Measurements from ENCODE around the gene POLA1. TPM values are rescaled to one million over a fixed set of nuclear protein-coding genes. Genes with fewer than 3 reads are reported as not detected.
"Not testable (repeated sequence)": the region's sequence is repeated elsewhere in the genome, so short reads cannot be mapped to it uniquely, and the experiment has no call there.

POLA1 gene
- total RNA-seq, 1 donor from 2014 or later = 8.7 TPM

- intact Hi-C loops (cut with DNase I) = no loop called here
- DNase-seq (ENCODE audit: low spot score) = no peak
These were observed 165.6 kb downstream of the POLA1 start for GRCh38 chrX:24859211-24859841.

DNA sequence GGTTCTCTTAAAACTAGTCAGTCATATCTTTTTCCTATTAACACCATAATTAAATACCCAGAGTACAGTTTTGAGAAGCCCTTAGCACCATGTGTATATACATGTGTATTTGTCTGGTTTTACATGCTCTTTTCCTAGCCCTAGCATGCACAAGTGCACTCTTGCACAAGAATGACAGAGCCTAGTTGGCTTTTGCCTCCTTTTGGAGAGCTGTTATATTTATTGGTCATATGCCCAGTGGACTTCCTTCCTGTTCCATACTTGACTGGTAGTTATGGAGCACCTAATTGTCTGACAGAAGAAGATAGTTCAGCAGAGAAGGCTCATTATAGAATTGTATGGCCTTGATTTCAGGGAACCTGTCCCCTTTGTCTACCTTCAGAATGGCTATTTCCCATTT lies 166.4 kb downstream of the POLA1 start:
- intact Hi-C loops (cut with DNase I) = no loop called here

GRCh38 chrX:24862343-24862742 lies 168.6 kb downstream of the POLA1 start:
- intact Hi-C loops (cut with DNase I) = no loop called here
- no peak for DNase-seq (ENCODE audit: low spot score)

More for the DNA sequence above, 166.4 kb downstream of the POLA1 start:
- DNase-seq (ENCODE audit: low spot score) = no peak

DNA sequence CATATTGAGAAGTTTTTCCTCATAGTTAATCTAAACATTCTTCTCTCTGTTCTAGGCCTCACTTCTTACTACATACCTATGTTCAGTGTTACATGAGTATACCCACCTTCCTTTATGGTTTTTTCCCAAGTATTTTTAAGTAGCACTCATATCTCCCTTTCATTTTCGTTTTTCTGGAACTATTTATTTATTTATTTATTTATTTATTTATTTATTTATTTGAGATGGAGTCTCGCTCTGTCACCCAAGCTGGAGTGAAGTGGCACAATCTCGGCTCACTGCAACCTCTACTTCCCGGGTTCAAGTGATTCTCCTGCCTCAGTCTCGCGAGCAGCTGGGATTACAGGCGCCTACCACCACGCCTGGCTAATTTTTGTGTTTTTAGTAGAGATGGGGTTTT lies 170.1 kb downstream of the POLA1 start:
- intact Hi-C loops (cut with DNase I); DNase-seq (ENCODE audit: low spot score): not testable (repeated sequence)

DNA sequence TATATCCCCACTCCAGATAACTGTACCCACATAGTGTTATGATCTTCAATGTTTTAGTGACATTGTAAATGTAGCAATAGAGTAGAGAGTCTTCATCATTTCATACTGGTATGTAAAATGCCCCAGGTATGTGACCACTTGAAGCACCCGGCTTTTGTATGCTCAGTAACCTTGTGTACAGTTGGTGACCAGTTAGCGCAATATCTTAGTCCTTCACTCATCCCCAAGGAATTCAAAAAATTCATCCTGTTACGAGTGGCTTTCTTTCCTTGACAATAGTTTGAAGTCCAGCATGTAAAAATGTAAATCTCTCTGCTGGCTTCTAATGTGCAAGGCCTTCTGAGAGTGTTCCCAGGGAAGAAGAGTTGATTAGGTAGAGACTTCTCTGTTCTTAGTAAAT lies 176.4 kb downstream of the POLA1 start:
- no peak for DNase-seq (ENCODE audit: low spot score)
- intact Hi-C loops (cut with DNase I) = no loop called here

DNA sequence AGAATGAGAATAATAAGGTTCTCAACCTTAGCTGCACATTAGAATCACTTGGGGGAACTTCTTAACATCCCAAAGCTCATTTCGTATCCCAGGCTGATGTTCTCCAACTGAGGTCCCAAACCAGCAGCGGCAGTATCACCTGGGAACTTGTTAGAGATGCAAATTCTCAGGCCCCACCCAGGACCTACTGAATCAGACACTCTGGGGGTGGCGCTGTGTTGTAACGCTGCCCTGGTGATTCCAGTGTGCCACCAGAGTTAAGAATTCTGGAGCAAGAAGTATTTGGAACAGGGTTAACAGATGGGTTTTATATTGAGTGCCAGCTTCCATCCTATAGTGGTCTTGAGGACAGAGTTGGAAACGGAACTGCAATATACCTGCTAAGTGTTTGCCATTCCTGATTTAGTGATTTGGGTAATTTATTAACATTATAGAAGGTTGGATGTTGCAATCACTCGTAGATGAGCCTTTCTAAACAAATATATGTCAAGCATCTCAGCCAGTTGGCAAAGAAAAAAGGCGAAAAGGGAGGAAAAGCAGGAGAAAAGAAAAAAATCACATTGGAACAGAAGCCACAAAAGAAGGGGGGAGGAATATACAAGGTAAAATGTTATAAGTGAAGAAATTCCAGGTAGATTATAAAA lies 181.0 kb downstream of the POLA1 start:
- DNase-seq (ENCODE audit: low spot score) = no peak
- intact Hi-C loops (cut with DNase I) = no loop called here

DNA sequence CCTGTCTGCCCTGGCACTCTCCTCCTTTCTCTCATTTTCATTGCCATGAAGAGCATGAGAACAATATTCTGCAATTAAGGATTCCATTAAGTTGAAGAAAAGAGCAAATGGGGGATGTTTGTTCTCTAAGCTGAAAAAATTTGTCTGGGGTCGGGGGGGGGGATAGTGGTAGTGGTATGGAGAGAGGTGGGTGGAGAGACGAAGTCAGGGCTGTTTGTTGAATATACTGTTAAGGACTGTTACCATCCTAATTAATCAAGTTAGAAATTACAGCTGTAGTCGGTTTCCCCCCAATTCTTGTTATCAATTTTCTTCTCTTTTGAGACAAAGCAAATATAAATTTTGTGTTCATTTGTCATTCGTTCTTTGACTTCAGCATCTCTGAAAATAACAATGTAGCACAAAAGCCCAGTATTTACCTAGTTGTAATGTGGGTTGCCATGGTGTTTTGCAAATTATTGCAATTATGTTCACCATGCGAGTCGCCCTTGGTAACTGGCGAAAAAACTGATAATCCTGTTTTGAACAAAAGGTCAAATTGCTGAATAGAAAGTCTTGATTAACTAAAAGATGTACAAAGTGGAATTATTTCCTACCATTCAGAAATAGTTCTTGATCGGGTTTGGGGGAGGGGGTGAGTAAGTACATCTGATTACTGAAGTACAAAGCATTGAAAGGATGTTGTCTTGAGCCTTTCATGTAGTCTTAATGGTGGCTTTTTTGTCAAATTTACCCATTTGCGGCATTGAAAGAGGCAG lies 183.0 kb downstream of the POLA1 start:
- DNase-seq (ENCODE audit: low spot score) = no peak

DNA sequence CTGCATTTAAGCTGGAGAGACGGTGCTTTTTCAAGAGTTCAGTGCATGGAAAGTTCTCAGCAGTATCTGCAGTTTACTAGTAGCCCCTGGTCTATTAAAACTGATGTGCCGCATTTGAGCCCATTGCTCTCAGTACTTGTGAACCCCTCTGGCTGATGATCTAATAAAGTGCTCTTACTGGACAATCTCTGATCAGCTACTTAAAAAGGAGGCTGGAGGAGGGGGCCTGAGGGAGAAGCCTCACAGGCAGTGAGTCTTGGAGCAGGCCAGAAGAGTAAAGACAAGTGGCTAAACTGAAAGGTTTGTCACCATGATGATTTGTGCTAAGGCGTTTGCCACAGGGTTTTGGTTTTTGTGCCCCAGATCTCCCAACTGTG lies 183.6 kb downstream of the POLA1 start:
- intact Hi-C loops (cut with DNase I) = no loop called here
- no peak for DNase-seq (ENCODE audit: low spot score)

More for the DNA sequence above, 183.0 kb downstream of the POLA1 start:
- intact Hi-C loops (cut with DNase I) = no loop called here

GRCh38 chrX:24877854-24878650 lies 184.3 kb downstream of the POLA1 start:
- intact Hi-C loops (cut with DNase I) = no loop called here
- no peak for DNase-seq (ENCODE audit: low spot score)

DNA sequence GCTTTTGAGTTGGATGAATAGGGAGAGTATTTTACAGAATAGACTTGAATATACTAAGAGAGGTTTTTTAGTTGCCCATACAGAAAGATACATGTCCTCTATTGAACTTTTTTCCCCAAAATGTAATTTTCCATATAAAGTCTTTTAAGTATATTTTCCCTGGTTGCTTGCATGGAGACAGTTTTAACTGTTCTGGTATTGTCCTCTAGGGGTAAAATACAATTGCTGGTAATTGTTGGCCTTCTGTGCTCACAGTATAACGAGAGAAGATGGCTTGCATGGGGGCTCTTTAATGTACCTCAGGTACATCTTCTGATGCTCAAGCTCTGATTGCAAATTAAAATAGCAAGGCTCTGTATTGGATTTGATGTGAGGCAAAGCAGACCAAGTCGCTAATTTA lies 186.0 kb downstream of the POLA1 start:
- intact Hi-C loops (cut with DNase I) = no loop called here
- no peak for DNase-seq (ENCODE audit: low spot score)

DNA sequence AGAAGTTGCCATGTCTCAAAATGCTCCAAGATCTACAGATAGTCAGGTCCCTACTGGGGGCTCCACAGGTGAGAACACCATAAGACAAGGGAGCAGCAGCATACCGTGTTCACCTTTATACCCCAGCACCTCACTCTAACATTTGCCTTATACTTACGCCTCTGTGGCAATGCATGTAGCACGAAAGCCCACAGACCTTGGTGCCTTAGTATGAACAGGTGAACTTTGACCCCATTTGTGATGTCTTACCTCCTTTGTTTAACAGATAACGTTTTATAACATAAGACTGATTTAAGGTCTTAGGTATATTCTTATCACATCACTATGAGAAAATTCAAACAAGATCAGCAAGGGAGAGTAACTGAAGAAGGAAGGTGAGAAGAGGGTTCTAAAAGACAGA lies 193.2 kb downstream of the POLA1 start:
- intact Hi-C loops (cut with DNase I) = no loop called here
- DNase-seq (ENCODE audit: low spot score) = no peak

- DNase-seq (ENCODE audit: low spot score) = no peak
- intact Hi-C loops (cut with DNase I) = no loop called here
These were observed 197.0 kb downstream of the POLA1 start for GRCh38 chrX:24890677-24891076.

DNA sequence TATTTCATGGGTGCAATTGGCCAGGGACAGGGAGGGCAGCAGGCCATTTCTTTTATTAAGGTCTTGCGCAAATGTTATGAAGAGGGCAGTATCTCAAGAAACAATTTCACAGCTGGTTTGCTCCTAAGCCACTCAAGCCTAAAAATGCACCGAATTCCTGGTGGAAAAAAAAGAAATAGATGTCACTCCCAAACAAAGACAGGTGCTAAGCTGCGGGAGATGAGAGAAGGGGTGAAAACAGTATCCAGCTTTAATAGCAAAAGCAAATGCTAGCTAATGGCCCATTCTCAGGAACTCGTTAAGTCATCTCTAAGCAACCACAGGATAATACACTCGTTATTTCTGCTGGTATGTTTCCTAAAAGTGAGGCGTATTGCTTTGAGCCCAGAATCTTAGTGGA lies 205.7 kb downstream of the POLA1 start:
- DNase-seq (ENCODE audit: low spot score) = no peak
- intact Hi-C loops (cut with DNase I) = no loop called here

- no peak for DNase-seq (ENCODE audit: low spot score)
- intact Hi-C loops (cut with DNase I) = no loop called here
These were observed 206.5 kb downstream of the POLA1 start for GRCh38 chrX:24900234-24900633.

DNA sequence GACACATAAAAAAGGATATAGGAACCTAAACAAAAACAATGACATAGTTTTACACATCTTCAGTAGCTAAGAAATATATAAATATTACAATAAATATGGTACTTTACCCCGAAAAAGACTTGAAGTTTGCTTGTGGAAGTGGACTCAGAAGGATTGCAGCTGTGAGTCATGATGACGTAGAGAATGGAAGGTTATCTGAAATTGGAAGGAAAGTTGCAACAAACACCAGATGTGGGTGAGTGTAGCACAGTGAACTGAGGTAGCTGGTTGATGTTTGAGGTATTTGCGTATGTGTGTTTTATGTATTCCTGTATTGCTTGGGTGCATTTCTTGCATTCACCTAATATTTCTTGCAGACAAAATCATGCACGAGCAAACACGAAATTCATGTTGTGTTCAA lies 209.1 kb downstream of the POLA1 start:
- intact Hi-C loops (cut with DNase I) = no loop called here
- no peak for DNase-seq (ENCODE audit: low spot score)

- intact Hi-C loops (cut with DNase I) = no loop called here
These were observed 225.0 kb downstream of the POLA1 start for GRCh38 chrX:24918715-24919114.

DNA sequence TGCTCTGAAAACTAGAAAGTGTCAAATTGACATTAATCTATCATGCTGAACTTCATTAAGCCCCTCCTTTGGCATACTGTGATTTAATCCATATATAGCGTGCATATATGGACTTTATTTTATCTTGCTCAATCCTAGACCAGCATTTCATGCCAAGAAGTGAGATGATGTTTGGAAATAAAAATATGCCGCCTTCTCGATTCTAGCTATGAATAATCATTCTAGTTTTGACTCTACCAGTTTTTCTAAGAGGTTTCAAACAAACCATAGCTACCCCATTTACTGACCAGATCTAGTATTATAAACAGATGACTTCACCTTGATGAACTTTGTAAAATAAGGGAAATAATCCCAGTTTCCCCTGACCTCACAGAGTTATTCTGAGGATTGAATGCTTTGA lies 227.1 kb downstream of the POLA1 start:
- DNase-seq (ENCODE audit: low spot score) = no peak
- intact Hi-C loops (cut with DNase I) = no loop called here

More at GRCh38 chrX:24918715-24919114, 225.0 kb downstream of the POLA1 start:
- no peak for DNase-seq (ENCODE audit: low spot score)

DNA sequence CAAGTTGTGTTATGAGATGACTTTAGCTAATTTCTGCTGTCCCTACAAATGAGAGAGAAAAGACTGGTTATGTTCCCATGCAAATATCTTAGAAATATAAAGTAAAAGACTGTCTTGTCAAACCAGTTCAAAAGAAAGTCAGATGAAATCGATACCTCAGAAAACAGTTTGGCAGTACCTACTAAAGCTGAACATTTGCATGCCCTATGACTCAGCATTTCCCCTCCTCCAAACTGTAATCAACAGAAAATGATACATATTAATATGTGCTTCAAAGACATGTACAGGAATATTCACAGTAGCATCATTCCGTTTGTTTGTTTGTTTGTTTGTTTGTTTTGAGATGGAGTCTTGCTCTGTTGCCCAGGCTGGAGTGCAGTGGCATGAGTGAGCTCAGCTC lies 231.7 kb downstream of the POLA1 start:
- DNase-seq (ENCODE audit: low spot score) = no peak
- intact Hi-C loops (cut with DNase I) = no loop called here

GRCh38 chrX:24927372-24927771 lies 233.7 kb downstream of the POLA1 start:
- no peak for DNase-seq (ENCODE audit: low spot score)
- intact Hi-C loops (cut with DNase I) = no loop called here

GRCh38 chrX:24928114-24928513 lies 234.4 kb downstream of the POLA1 start:
- intact Hi-C loops (cut with DNase I) = no loop called here
- no peak for DNase-seq (ENCODE audit: low spot score)

Data from cardiac septum (tissue), 1 donor.